Adrenal gland (tissue), 5 donors: ENCODE results near the gene LY6G6D.

Experiments used
- CTCF ChIP-seq, 6 experiments: fragments of 450-650 bp in 4 of 6; fragments of 200-600 bp in 2 of 6; sonication (generic) in 1 of 6; IDR thresholded peaks; 1 replicate in 5 of 6; 2 replicates in 1 of 6; pipeline versions ENCODE4 v1.5.1 to v1.8.0; 2016 to 2021; ENCODE audit warnings: antibody characterized with exemption in 6 of 6, mild to moderate bottlenecking in 2 of 6, moderate library complexity in 1 of 6
- POLR2A ChIP-seq, 2 donors: fragments of 450-650 bp; IDR thresholded peaks; one replicate each; pipeline ENCODE4 v1.6.1; 2017; ENCODE audit warnings: antibody characterized with exemption in 2 of 2, mild to moderate bottlenecking in 2 of 2, moderate library complexity in 1 of 2
- donor health status: DM: no; HTN: no; CAD: no.

DNA sequence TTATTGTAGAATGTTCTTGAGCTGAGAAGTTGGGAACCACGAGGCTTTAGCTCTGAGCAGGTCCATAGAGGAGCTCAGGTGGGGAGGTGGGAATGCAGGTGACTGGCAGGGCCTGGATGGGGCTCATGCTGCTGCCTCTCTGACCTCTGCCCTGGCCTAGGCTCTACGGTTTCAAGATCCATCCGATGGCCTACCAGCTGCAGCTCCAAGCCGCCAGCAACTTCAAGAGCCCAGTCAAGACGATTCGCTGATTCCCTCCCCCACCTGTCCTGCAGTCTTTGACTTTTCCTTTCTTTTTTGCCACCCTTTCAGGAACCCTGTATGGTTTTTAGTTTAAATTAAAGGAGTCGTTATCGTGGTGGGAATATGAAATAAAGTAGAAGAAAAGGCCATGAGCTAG, 45.5 kb upstream of the LY6G6D start, which contains the start of gene LY6G5B:
- no peak for TF ChIP-seq CTCF (IDR thresholded peaks at IDR 0.05)
- no peak for TF ChIP-seq POLR2A (IDR thresholded peaks at IDR 0.05)
